DOHH2 (cell line): ENCODE data around the gene PKN3.

ENCODE experiments used
- H3F3A ChIP-seq: fragments of 200-600 bp; sonication (generic), shearing (Covaris generic); 2 replicates; pipeline ENCODE4 v1.6.0; 2016; ENCODE audit warnings: antibody characterized with exemption, mild to moderate bottlenecking; ENCODE audit not compliant: control insufficient read depth, insufficient read depth
- H3K27ac ChIP-seq: fragments of 200-600 bp; sonication (generic); 2 replicates; pipeline ENCODE4 v1.5.1; 2014; ENCODE audit warnings: low read depth, mild to moderate bottlenecking, low read length, moderate library complexity
- H3K27me3 ChIP-seq: fragments of 200-600 bp; sonication (generic); 2 replicates; pipeline ENCODE4 v1.6.1; 2014; ENCODE audit warnings: mild to moderate bottlenecking, low read length, mixed read lengths; ENCODE audit not compliant: control insufficient read depth
- H3K36me3 ChIP-seq: fragments of 200-600 bp; sonication (generic); 2 replicates; pipeline ENCODE4 v1.6.1; 2014; ENCODE audit warnings: mild to moderate bottlenecking, low read length, moderate library complexity, mixed read lengths; ENCODE audit not compliant: control insufficient read depth
- H3K4me1 ChIP-seq: fragments of 200-600 bp; sonication (generic); 2 replicates; pipeline ENCODE4 v1.6.1; 2014; ENCODE audit warnings: mild to moderate bottlenecking, low read length, mixed read lengths; ENCODE audit not compliant: control insufficient read depth
- H3K4me2 ChIP-seq: fragments of 200-600 bp; sonication (generic); 2 replicates; pipeline ENCODE4 v1.6.0; 2014; ENCODE audit warnings: mild to moderate bottlenecking, low read length, moderate library complexity
- H3K4me3 ChIP-seq: fragments of 200-600 bp; sonication (generic); 2 replicates; pipeline ENCODE4 v1.5.1; 2014; ENCODE audit warnings: mild to moderate bottlenecking, low read length, mixed read lengths
- H3K79me2 ChIP-seq: fragments of 200-600 bp; sonication (generic); 2 replicates; pipeline ENCODE4 v1.6.1; 2014; ENCODE audit warnings: mild to moderate bottlenecking, low read length, mixed read lengths; ENCODE audit not compliant: control insufficient read depth
- H3K9me2 ChIP-seq: fragments of 200-600 bp; sonication (generic); replicated peaks from 2 replicates; pipeline ENCODE4 v1.6.1; 2014; ENCODE audit warnings: mild to moderate bottlenecking, low read length, mixed read lengths; ENCODE audit not compliant: control insufficient read depth
- H3K9me3 ChIP-seq: fragments of 200-600 bp; sonication (generic); 2 replicates; pipeline ENCODE4 v1.6.1; 2014; ENCODE audit warnings: antibody characterized with exemption, low read length, mixed read lengths; ENCODE audit not compliant: control insufficient read depth, insufficient read depth
- H4K20me1 ChIP-seq: fragments of 200-600 bp; sonication (generic); 2 replicates; pipeline ENCODE4 v1.6.0; 2014; ENCODE audit warnings: low read depth, mild to moderate bottlenecking, antibody characterized with exemption, low read length, moderate library complexity; ENCODE audit not compliant: control insufficient read depth, insufficient read depth
- CTCF ChIP-seq: fragments of 200-600 bp; sonication (generic); IDR thresholded peaks from one replicate; pipeline ENCODE4 v1.5.1; 2014; ENCODE audit warnings: antibody characterized with exemption, mild to moderate bottlenecking, low read depth, low read length; ENCODE audit not compliant: poor library complexity, severe bottlenecking
- EZH2phosphoT487 ChIP-seq: fragments of 200-600 bp; sonication (generic); IDR thresholded peaks from 2 replicates; pipeline ENCODE4 v1.6.1; 2017; ENCODE audit warnings: borderline replicate concordance, mild to moderate bottlenecking, antibody characterized with exemption, low read length, moderate library complexity, mixed read lengths

Gene PKN3

DNA sequence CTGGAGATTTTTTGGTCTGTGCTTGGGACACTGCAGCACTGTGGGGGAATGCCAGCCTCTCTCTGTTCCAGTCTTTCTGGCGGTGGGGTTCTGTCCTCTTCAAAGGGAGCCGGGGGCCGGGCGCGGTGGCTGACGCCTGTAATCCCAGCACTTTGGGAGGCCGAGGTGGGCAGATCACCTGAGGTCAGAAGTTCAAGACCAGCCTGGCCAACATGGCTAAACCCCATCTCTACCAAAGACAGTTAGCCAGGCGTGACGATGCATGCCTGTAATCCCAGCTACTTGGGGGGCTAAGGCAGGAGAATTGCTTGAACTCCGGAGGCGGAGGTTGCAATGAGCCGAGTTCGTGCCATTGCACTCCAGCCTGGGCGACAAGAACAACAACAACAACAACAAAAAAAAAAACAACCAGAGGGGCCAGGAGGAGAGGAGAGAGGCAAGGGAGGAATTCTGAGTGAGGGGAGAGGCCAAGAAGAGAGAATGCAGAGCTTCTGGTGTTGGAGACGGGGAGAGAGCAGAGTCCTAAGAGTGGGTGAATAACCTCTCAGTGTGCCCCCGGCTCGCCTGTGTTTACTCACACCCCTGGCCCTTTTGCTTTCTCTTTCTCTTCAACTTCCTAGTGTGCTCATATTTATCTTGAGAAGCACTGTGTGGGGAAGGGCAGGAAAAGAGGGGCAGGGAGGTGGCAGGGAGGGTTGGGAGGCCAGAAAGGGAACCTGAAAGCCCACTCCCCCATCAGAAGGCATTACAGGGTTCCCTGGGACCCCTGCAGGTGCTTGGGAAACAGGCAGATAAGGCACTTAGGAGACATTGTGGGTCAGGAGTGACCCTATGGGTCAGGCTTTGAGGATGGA is 16.4 kb upstream of the PKN3 start:
- peaks cover 61% of the 10 kb centered on the region for H3K4me1 ChIP-seq
- peaks cover 16% of the 10 kb centered on the region for H4K20me1 ChIP-seq
- peak overlapping the region; percentile 93 for H3K4me3 ChIP-seq
- H3K4me2 ChIP-seq, result peak overlapping the region; percentile 87
- H3K79me2 ChIP-seq, result peaks cover 92% of the 10 kb centered on the region
- no peaks in the 10 kb centered on the region for H3K9me2 ChIP-seq
- TF ChIP-seq CTCF (no peak), EZH2phosphoT487 (no peak)
- no peaks in the 10 kb centered on the region for H3K9me3 ChIP-seq
- no peaks in the 10 kb centered on the region for H3K27me3 ChIP-seq
- H3K27ac ChIP-seq, result peak overlapping the region; percentile 98
- peaks cover 63% of the 10 kb centered on the region for H3K36me3 ChIP-seq
- peaks cover 29% of the 10 kb centered on the region for H3F3A ChIP-seq

DNA sequence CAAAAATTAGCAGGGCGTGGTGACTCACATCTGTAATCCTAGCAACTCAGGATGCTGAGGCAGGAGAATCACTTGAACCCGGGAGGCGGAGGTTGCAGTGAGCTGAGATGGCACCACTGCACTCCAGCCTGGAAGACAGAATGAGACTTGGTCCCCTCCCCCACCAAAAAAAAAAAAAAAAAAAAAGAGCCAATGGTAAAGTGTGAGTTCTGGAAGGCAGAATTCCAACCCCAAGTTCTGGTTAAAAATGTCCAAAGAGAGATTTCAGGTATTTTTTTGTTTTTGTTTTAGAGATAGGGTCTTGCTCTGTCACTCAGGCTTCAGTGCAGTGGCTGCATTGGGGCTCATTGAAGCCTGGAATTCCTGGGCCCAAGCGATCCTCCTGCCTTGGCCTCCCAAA is 14.8 kb upstream of the PKN3 start:
- Histone ChIP-seq H3F3A (peaks cover 43% of the 10 kb centered on the region), H3K9me3 (no peaks in the 10 kb centered on the region), H3K9me2 (no peaks in the 10 kb centered on the region), H3K4me2 (peak overlapping the region; percentile 87), H3K4me1 (peaks cover 57% of the 10 kb centered on the region), H3K79me2 (peaks cover 92% of the 10 kb centered on the region), H3K27ac (peak overlapping the region; percentile 75; the same call in 1 of the 2 replicates), H4K20me1 (peaks cover 29% of the 10 kb centered on the region), H3K4me3 (peak overlapping the region; percentile 93), H3K36me3 (peaks cover 72% of the 10 kb centered on the region), H3K27me3 (no peaks in the 10 kb centered on the region)
- no peak for TF ChIP-seq CTCF
- no peak for TF ChIP-seq EZH2phosphoT487

DNA sequence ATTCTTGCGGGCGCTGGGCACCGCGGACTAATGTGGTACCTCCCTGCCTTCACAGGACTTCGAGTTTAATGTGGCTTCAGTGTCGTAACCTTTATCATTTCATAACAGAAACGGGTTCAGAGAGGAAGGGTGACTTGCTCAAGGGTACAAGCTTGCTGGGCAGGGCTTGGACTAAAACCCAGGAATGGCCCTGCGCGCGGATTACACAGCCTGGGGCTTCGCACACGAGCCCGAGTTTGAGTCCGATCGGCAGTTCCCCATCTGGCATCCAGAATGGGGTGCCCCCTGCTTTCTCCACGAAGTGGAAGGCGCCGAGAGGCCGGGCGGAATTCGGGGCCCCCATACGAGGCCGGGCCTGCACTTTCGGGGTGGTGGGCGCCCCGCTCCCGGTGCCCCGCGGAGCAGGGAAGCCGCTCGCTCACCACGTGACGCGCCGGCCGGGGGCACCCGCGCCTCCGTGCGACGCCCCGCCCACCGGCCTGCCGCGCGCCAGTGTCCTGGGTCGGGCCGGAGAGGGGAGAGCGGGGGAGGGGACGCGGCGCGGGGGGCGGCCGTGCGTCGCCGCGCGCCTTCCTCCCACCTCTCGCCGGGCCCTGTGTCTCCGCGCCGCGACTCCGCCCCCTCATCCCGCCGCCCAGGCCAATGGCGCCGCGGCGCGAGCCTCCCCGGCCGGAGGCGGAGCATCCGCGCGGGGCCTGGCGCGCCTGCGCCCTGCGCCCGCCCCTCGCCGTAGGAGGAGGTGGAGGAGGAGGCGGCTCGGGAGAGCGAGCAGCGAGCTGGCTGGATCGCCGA is 13.6 kb upstream of the PKN3 start, which contains the start of gene SET:
Gene SET (plus strand): TSS at position 722 of the 792 bp plus-strand sequence. CDS start 361 bp downstream, outside the sequence.
- H3K9me3 ChIP-seq, result no peaks in the 10 kb centered on the region
- TF ChIP-seq CTCF, result no peak
- TF ChIP-seq EZH2phosphoT487, result no peak
- peaks cover 48% of the 10 kb centered on the region for H3K4me1 ChIP-seq
- H3K36me3 ChIP-seq, result peaks cover 79% of the 10 kb centered on the region
- peaks cover 49% of the 10 kb centered on the region for H3F3A ChIP-seq
- peak within 1 kb of the TSS; percentile 99 for H3K4me3 ChIP-seq
- H3K4me2 ChIP-seq, result peak within 1 kb of the TSS; percentile 97
- H3K9me2 ChIP-seq, result no peaks in the 10 kb centered on the region
- peaks cover 30% of the 10 kb centered on the region for H4K20me1 ChIP-seq
- H3K27me3 ChIP-seq, result no peaks in the 10 kb centered on the region
- H3K79me2 ChIP-seq, result peaks cover 89% of the 10 kb centered on the region
- H3K27ac ChIP-seq, result peak within 1 kb of the TSS; percentile 75
